Measurements from ENCODE around the gene SNX3. TPM values are rescaled to one million over a fixed set of nuclear protein-coding genes. Genes with fewer than 3 reads are reported as not detected.

The SNX3 gene
- total RNA-seq, 4 donors from 2014 or later = 150 to 177 (median 168) TPM

DNA sequence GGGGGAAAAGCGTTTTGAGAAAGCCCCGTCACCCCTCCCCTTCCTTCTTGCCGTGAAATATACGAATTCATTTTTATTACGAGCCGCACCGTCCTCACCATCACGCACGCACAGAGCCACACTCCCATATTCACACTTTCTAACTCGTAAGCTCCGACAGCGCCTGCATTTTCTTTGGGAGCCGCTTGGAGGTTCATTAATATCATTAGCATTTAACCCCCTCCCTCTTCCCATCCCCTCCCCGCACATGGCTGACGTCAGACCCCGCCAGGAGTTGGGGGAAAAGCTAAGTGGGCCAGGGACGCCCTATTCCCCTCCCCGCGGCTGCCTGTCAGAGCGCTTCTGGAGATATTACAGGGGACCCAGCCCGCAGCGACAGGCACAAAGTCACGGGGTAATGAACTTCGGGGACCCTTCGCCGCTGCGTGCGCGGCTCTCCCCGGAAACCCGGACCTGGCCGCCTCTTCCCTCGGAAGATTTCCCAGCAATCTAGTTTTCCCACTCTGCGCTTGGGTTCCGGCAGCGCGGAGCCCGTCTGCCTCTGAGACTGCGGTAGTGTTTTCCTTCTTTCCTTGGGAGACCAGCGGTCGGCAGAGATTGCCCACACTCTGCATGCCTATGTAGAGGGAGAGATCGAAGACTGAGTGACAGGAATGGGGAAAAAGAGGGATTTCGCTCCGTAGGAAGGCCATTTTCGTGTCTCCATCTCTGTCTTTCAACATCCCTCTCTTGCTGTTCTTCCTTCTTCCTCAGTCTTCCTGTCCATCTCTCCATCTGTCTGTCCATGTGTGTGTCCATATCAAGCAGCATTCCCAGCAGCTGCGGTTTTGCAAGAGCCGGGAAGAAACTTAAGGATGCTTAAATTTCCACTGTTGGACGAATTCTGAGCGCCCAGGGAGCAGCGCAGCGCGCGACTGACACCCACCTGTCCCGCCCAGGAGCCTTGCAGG lies 94.9 kb downstream of the SNX3 start, which contains the start of gene NR2E1:
TSS of gene NR2E1 (plus strand) at position 309 of the 950 bp plus-strand sequence. CDS start 744 bp downstream, outside the sequence.
- peaks cover 99 to 100% (median 100%) of the 10 kb centered on the region in 3 donors for H3K27me3 ChIP-seq
- in situ Hi-C loops (cut with MboI; ENCODE audit: low sequenced_read_pairs in 4 of 4) (no loop called here), intact Hi-C loops (cut with DNase I; ENCODE audit: low total_unique reads) (no loop called here)
- H3K4me3 ChIP-seq = peak within 1 kb of the TSS; percentile 11 to 47 (median 25)
- no peaks in the 10 kb centered on the region for H3K36me3 ChIP-seq
- DNase-seq = no peak
- H3K27ac ChIP-seq = no peak within 1 kb of the TSS
- H3K9me3 ChIP-seq = no peaks in the 10 kb centered on the region
- ATAC-seq = no peak
- H3K4me1 ChIP-seq = peaks cover 20 to 43% of the 10 kb centered on the region in 2 donors
- no peak for TF ChIP-seq POLR2A (IDR thresholded peaks at IDR 0.05)
- TF ChIP-seq, protein P1, sequence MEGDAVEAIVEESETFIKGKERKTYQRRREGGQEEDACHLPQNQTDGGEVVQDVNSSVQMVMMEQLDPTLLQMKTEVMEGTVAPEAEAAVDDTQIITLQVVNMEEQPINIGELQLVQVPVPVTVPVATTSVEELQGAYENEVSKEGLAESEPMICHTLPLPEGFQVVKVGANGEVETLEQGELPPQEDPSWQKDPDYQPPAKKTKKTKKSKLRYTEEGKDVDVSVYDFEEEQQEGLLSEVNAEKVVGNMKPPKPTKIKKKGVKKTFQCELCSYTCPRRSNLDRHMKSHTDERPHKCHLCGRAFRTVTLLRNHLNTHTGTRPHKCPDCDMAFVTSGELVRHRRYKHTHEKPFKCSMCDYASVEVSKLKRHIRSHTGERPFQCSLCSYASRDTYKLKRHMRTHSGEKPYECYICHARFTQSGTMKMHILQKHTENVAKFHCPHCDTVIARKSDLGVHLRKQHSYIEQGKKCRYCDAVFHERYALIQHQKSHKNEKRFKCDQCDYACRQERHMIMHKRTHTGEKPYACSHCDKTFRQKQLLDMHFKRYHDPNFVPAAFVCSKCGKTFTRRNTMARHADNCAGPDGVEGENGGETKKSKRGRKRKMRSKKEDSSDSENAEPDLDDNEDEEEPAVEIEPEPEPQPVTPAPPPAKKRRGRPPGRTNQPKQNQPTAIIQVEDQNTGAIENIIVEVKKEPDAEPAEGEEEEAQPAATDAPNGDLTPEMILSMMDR (IDR thresholded peaks at IDR 0.05 in 4 of 5, conservative IDR thresholded peaks at IDR 0.05 in 1 of 5) = no peak

DNA sequence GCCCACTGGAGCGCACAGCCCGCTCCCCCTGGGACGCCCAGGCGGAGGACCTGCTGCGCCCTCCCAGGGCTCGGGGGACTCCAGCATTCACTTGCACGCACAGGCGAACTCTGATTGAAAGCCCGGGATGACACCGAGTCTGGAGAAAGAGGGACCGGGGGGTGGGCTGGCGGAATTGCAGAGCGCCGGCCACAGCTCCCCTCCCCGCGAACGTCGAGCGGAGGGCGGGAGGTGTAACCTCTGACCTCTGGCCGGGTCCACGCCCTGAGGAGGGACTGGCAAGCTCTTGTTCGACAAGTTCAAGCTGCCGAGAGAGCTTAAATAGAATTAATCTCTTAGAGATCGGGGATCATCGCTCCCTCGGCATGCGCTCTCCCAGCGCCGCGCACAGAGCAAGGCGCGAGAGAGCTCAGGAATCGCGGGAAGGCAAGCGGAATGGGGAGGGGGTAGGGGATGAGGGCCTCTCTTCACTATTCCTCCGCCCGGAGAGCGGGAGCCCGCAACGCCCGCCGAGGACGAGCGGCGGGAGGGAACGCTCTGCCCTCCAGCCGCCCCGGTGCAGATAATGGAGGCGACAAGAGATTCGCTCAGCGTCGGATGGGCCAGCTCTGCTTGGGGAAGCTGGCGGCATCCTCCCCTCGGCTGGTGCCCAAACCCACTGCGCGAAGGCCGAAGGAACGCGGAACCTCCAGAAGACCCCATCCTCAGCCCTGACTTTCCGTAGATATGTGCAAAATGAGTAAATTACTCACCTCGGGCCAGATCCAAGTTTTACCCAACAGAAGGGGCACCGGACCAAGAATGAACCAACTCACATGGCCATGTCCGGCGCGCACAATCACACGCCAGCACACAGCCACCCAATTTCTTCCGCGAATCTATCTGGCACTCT lies 95.8 kb downstream of the SNX3 start:
- in situ Hi-C loops (cut with MboI; ENCODE audit: low sequenced_read_pairs in 4 of 4) = no loop called here
- H3K27me3 ChIP-seq = peaks cover 98 to 100% (median 100%) of the 10 kb centered on the region in 3 donors

DNA sequence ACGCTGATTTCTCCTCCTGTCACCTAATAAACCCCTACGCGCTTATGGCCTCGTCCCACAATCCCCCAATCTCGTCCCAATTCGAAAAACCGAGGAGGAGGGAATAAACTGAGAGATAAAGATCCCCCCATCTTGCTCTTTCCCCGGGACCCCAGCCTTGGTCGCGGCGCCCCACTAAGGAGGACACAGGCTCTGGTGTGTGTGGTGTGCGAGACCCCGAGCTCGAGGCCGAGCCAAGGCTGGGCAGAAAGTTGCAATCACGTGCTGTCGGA lies 96.4 kb downstream of the SNX3 start:
- intact Hi-C loops (cut with DNase I; ENCODE audit: low total_unique reads) (no loop called here), in situ Hi-C loops (cut with MboI; ENCODE audit: low sequenced_read_pairs in 4 of 4) (no loop called here)
- no peak for ATAC-seq
- Histone ChIP-seq H3K36me3 (no peaks in the 10 kb centered on the region), H3K27me3 (peaks cover 99 to 100% (median 99%) of the 10 kb centered on the region in 3 donors), H3K4me3 (peak overlapping the region in 2 of 4 donors; percentile 11 to 47), H3K9me3 (no peaks in the 10 kb centered on the region), H3K27ac (no peak overlapping the region), H3K4me1 (peaks cover 20 to 40% of the 10 kb centered on the region in 2 donors)
- DNase-seq = no peak
- TF ChIP-seq, protein P1 (IDR thresholded peaks at IDR 0.05 in 4 of 5, conservative IDR thresholded peaks at IDR 0.05 in 1 of 5) = no peak
- no peak for TF ChIP-seq POLR2A (IDR thresholded peaks at IDR 0.05)

More for the DNA sequence above, 95.8 kb downstream of the SNX3 start:
- Histone ChIP-seq H3K9me3 (no peaks in the 10 kb centered on the region), H3K36me3 (no peaks in the 10 kb centered on the region), H3K4me3 (peak overlapping the region; percentile 11 to 47 (median 25)), H3K4me1 (peaks cover 20 to 43% of the 10 kb centered on the region in 2 donors), H3K27ac (no peak overlapping the region)
- TF ChIP-seq POLR2A (IDR thresholded peaks at IDR 0.05) = no peak
- TF ChIP-seq, protein P1 (IDR thresholded peaks at IDR 0.05 in 4 of 5, conservative IDR thresholded peaks at IDR 0.05 in 1 of 5) = no peak
- no peak for ATAC-seq
- DNase-seq = no peak
- intact Hi-C loops (cut with DNase I; ENCODE audit: low total_unique reads) = no loop called here

DNA sequence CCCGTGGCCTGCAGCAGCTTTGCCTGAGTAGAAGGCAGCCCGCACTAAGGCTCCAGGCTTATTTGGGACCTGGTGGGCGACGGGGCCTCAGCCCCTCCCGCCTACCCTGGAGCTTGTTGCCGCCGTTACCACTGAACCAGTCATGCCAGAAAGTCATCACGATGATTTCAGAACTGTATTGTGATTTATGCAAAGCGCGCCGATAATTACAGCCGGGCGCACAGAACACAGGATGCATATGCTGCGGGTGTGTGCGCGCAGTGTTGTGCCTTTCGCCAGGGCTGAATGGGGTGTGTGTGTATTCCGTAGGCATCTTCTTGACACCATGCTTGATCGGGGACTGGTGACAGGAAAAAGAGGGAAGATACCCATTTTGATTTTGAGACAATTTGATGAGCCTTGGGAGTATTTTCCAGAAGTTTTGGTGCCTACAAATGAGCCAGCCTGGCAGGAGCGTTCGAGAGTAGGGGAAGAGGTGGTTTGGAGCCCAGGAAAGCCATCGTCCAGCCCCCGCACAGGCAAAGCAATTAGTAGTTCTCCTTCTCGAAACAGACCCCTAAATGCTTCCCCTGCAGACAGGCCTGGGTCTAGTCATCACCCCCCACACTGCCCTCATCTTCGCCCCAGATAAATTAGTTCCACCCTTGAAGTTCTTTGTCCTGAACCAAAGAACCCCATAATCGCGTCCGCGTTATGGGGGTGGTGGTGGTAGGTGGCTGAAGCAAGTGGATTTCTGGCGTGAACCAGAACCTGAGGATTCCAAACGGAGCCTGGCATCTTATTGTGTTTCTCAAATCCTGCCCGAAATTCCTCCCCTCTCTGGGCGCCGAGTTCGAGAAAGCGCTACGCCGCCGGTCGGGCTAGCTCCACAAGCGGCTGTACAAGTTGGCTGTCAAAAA lies 96.9 kb downstream of the SNX3 start:
- H3K27ac ChIP-seq = no peak overlapping the region
- DNase-seq (no peak), ATAC-seq (no peak)
- H3K36me3 ChIP-seq = no peaks in the 10 kb centered on the region
- TF ChIP-seq, protein P1 (IDR thresholded peaks at IDR 0.05 in 4 of 5, conservative IDR thresholded peaks at IDR 0.05 in 1 of 5) = no peak
- no peak for TF ChIP-seq POLR2A (IDR thresholded peaks at IDR 0.05)
- peaks cover 99 to 100% (median 99%) of the 10 kb centered on the region in 3 donors for H3K27me3 ChIP-seq
- no peaks in the 10 kb centered on the region for H3K9me3 ChIP-seq
- H3K4me1 ChIP-seq = peaks cover 17 to 35% of the 10 kb centered on the region in 2 donors
- in situ Hi-C loops (cut with MboI; ENCODE audit: low sequenced_read_pairs in 4 of 4) (no loop called here), intact Hi-C loops (cut with DNase I; ENCODE audit: low total_unique reads) (no loop called here)
- H3K4me3 ChIP-seq = peak overlapping the region in 1 of 4 donors; percentile 47

Data from gastrocnemius medialis (tissue), 4 donors.